ENCODE measurements around the gene SAMD14. TPM values are rescaled to one million over a fixed set of nuclear protein-coding genes. Genes with fewer than 3 reads are reported as not detected.

Gene SAMD14
- total and polyA plus RNA-seq, 2 of the 4 experiments (the other 2 are of a cell fraction) = 1.4 to 6.2 TPM

- Histone ChIP-seq H3K9me1 (ENCODE audit: insufficient read depth, low read length) (peaks cover 2% of the 10 kb centered on the region; the same call in 1 of the 2 replicates), H3K4me2 (ENCODE audit: low read depth, low read length) (no peak overlapping the region), H4K20me1 (ENCODE audit: insufficient read depth, low read length) (peaks cover 93% of the 10 kb centered on the region), H3K9ac (ENCODE audit: low read depth, low read length) (no peak overlapping the region), H3K79me1 (ENCODE audit: low read depth in 1 of 2, low read length in 2 of 2) (peaks cover 13 to 91% of the 10 kb centered on the region in 2 experiments), H3K9me3 (ENCODE audit: control insufficient read depth, insufficient read depth, low read length) (no peaks in the 10 kb centered on the region), H2BK15ac (ENCODE audit: low read depth, low read length) (no peak overlapping the region), H2BK120ac (ENCODE audit: low read depth, low read length) (no peak overlapping the region), H2AFZ (replicated peaks; ENCODE audit: low read length, poor library complexity) (no peak overlapping the region), H2AK9ac (replicated peaks; ENCODE audit: low read depth, low read length, poor library complexity) (no peak overlapping the region), H4K5ac (ENCODE audit: low read depth, low read length) (no peak overlapping the region), H3K56ac (ENCODE audit: extremely low read depth, insufficient read depth, low read length) (no peak overlapping the region), H3K14ac (replicated peaks; ENCODE audit: low read depth, low read length) (no peak overlapping the region), H3K18ac (ENCODE audit: low read depth, low read length) (no peak overlapping the region), H3K4ac (ENCODE audit: low read depth, low read length) (no peak overlapping the region), H4K91ac (ENCODE audit: insufficient read depth, low read depth, low read length) (no peak overlapping the region), H4K8ac (ENCODE audit: low read depth in 2 of 2, low read length in 2 of 2) (no peak overlapping the region), H3K27ac (ENCODE audit: insufficient read depth, low read length) (no peak overlapping the region), H2BK5ac (ENCODE audit: low read depth, low read length, poor library complexity, severe bottlenecking) (no peak overlapping the region), H3K23ac (ENCODE audit: low read depth, low read length) (no peak overlapping the region), H2AK5ac (ENCODE audit: low read depth, low read length) (no peak overlapping the region), H3K4me1 (ENCODE audit: control insufficient read depth, insufficient read depth, low read length) (peaks cover 22% of the 10 kb centered on the region), H3K4me3 (ENCODE audit: insufficient read depth, low read depth, low read length) (no peak overlapping the region), H3K36me3 (ENCODE audit: control insufficient read depth, insufficient read depth, low read length) (peaks cover 55% of the 10 kb centered on the region), H3K27me3 (ENCODE audit: control insufficient read depth, insufficient read depth, low read length) (no peaks in the 10 kb centered on the region), H2BK20ac (ENCODE audit: low read depth, low read length) (no peak overlapping the region)
- BruUV-seq (replicated peaks) = no TSS peak
- 100% methylated on average over 2 of the region's 6 CpGs; no CpG with 5 or more reads in 1 of the 2 experiments for WGBS, 2 experiments (ENCODE audit: extremely low coverage in 2 of 2, insufficient read length in 1 of 2)
- intact Hi-C loops (cut with micrococcal nuclease) (no loop called here), dilution Hi-C loops (cut with HindIII; ENCODE audit: low sequenced_read_pairs, unreplicated experiment) (no loop called here), in situ Hi-C loops (cut with MboI; ENCODE audit: low sequenced_read_pairs) (no loop called here)
- DNase-seq (no peak), ATAC-seq (ENCODE audit: low read depth) (no peak)
- TF ChIP-seq BHLHE40 (IDR thresholded peaks at IDR 0.05; ENCODE audit: low read depth, low read length) (no peak), NFE2L2 (IDR thresholded peaks at IDR 0.05; ENCODE audit: low read depth, low read length) (no peak), MXI1 (IDR thresholded peaks at IDR 0.05; ENCODE audit: borderline replicate concordance, low read depth, low read length) (no peak), RFX5 (IDR thresholded peaks at IDR 0.05; ENCODE audit: low read depth, low read length) (no peak), MAZ (IDR thresholded peaks at IDR 0.05; ENCODE audit: borderline replicate concordance, low read depth, low read length) (no peak), ELK1 (IDR thresholded peaks at IDR 0.05; ENCODE audit: borderline replicate concordance, low read depth, low read length) (no peak), POLR2A (IDR thresholded peaks at IDR 0.05; ENCODE audit: low read depth, low read length) (no peak), RCOR1 (IDR thresholded peaks at IDR 0.05; ENCODE audit: insufficient replicate concordance, low read length) (no peak), CEBPB (IDR thresholded peaks at IDR 0.05; ENCODE audit: low read depth, low read length) (no peak), MAFK (IDR thresholded peaks at IDR 0.05; ENCODE audit: low read depth, low read length) (no peak), USF2 (IDR thresholded peaks at IDR 0.05; ENCODE audit: low read depth, low read length) (no peak), CTCF (conservative IDR thresholded peaks at IDR 0.05; ENCODE audit: low read depth, low read length) (no peak), SMC3 (IDR thresholded peaks at IDR 0.05; ENCODE audit: low read depth, low read length) (no peak), FOS (IDR thresholded peaks at IDR 0.05; ENCODE audit: low read depth, low read length) (no peak)
- ChIA-PET POLR2A (ENCODE audit: unreplicated experiment) (no interaction called here), CTCF (no interaction called here)
These were observed 14.4 kb upstream of the SAMD14 start for GRCh38 chr17:50144355-50144754.
